ENCODE results near the gene CDH3. TPM values are rescaled to one million over a fixed set of nuclear protein-coding genes. Genes with fewer than 3 reads are reported as not detected.

CDH3 gene
- polyA plus RNA-seq, 1 donor (not counting 4 experiments of a cell fraction or from before 2014, with no cell fraction given) = 366 TPM

DNA sequence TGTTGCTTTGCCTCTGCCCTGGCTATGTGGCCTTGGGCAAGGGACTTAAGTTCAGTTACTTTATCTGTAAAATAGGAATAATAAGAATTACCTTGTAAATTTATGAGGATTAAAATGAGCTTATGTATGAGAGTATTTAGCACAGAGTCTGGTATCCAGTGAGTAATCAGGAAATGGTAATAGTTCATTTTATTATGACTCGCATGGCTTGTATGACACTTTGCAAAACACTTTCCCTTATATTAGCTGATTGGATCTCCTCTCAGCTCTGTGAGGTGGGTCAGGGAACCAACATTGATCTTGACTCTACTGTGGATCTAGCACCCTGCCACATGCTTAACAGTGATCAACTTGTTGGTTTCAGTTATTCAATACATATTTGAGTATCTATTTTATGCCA, 8.3 kb upstream of the CDH3 start:
- Histone ChIP-seq H4K20me1 (ENCODE audit: control insufficient read depth, extremely low read depth, insufficient read depth, low read length) (no peaks in the 10 kb centered on the region), H3K4me2 (ENCODE audit: control insufficient read depth, extremely low read depth, insufficient read depth, low read depth, low read length) (peak overlapping the region; percentile 87), H3K27me3 (ENCODE audit: control insufficient read depth, extremely low read depth, insufficient read depth, low read length) (no peaks in the 10 kb centered on the region), H3K9me1 (ENCODE audit: control insufficient read depth, extremely low read depth, insufficient read depth, low read length) (no peaks in the 10 kb centered on the region), H3K79me2 (ENCODE audit: control insufficient read depth, insufficient read depth, low read length) (no peaks in the 10 kb centered on the region), H3K27ac (ENCODE audit: control insufficient read depth, insufficient read depth, low read length) (peak overlapping the region; percentile 97), H2AFZ (ENCODE audit: control insufficient read depth, low read length) (peak overlapping the region; percentile 77), H3K9me3 (ENCODE audit: control insufficient read depth, low read depth, low read length) (no peaks in the 10 kb centered on the region), H3K4me3 (ENCODE audit: control insufficient read depth in 2 of 3, extremely low read depth in 1 of 3, insufficient read depth in 2 of 3, low read depth in 1 of 3, low read length in 3 of 3) (peak overlapping the region in 2 of 3 experiments; percentile 26 to 48), H3K36me3 (ENCODE audit: control insufficient read depth in 2 of 2, extremely low read depth in 1 of 2, insufficient read depth in 2 of 2, low read length in 2 of 2) (no peaks in the 10 kb centered on the region), H3K9ac (ENCODE audit: control insufficient read depth, extremely low read depth, insufficient read depth, low read length) (peak overlapping the region; percentile 73), H3K4me1 (ENCODE audit: control insufficient read depth, extremely low read depth, insufficient read depth, low read length) (peaks cover 30% of the 10 kb centered on the region)
- dilution Hi-C loops (cut with MboI; ENCODE audit: extremely low pct_ligation_motif_present, low sequenced_read_pairs) = no loop called here
- DNase-seq (ENCODE audit: low read depth, low spot score) = no peak
- FAIRE-seq = peak; percentile 78
- TF ChIP-seq EZH2 (IDR thresholded peaks at IDR 0.05; ENCODE audit: low read length) = no peak
- TF ChIP-seq, protein P1, sequence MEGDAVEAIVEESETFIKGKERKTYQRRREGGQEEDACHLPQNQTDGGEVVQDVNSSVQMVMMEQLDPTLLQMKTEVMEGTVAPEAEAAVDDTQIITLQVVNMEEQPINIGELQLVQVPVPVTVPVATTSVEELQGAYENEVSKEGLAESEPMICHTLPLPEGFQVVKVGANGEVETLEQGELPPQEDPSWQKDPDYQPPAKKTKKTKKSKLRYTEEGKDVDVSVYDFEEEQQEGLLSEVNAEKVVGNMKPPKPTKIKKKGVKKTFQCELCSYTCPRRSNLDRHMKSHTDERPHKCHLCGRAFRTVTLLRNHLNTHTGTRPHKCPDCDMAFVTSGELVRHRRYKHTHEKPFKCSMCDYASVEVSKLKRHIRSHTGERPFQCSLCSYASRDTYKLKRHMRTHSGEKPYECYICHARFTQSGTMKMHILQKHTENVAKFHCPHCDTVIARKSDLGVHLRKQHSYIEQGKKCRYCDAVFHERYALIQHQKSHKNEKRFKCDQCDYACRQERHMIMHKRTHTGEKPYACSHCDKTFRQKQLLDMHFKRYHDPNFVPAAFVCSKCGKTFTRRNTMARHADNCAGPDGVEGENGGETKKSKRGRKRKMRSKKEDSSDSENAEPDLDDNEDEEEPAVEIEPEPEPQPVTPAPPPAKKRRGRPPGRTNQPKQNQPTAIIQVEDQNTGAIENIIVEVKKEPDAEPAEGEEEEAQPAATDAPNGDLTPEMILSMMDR (optimal IDR thresholded peaks at IDR 0.05 in 1 of 3, IDR thresholded peaks at IDR 0.05 in 1 of 3, conservative IDR thresholded peaks at IDR 0.05 in 1 of 3; ENCODE audit: extremely low read depth in 1 of 3, insufficient read depth in 2 of 3, low read length in 3 of 3) = no peak

DNA sequence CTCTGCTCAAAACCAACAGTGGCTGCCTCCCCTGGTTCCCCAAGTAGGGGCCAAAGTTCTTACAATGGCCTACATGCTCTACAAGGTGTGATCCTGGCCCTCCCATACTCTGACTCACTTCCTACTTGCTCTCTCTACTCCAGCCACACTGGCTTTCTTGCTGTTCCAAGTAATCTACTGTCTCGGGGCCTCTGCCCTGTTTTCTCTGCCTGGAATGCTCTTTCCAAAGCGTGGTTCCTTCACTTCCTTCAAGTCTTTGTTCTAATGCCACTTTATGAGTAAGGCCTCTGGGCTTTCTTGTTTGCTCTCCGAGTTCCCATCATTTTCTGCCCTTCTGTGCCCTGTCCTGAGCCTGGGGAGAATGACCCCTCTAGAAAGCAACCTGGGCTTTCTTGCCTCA, 4.1 kb upstream of the CDH3 start:
- Histone ChIP-seq H3K9me3 (ENCODE audit: control insufficient read depth, low read depth, low read length) (no peaks in the 10 kb centered on the region), H2AFZ (ENCODE audit: control insufficient read depth, low read length) (peak overlapping the region; percentile 79), H3K79me2 (ENCODE audit: control insufficient read depth, insufficient read depth, low read length) (peaks cover 12% of the 10 kb centered on the region), H3K4me3 (ENCODE audit: control insufficient read depth in 2 of 3, extremely low read depth in 1 of 3, insufficient read depth in 2 of 3, low read depth in 1 of 3, low read length in 3 of 3) (no peak overlapping the region), H3K36me3 (ENCODE audit: control insufficient read depth in 2 of 2, extremely low read depth in 1 of 2, insufficient read depth in 2 of 2, low read length in 2 of 2) (no peaks in the 10 kb centered on the region), H3K27ac (ENCODE audit: control insufficient read depth, insufficient read depth, low read length) (peak overlapping the region; percentile 61), H4K20me1 (ENCODE audit: control insufficient read depth, extremely low read depth, insufficient read depth, low read length) (no peaks in the 10 kb centered on the region), H3K4me2 (ENCODE audit: control insufficient read depth, extremely low read depth, insufficient read depth, low read depth, low read length) (peak overlapping the region; percentile 65), H3K27me3 (ENCODE audit: control insufficient read depth, extremely low read depth, insufficient read depth, low read length) (no peaks in the 10 kb centered on the region), H3K4me1 (ENCODE audit: control insufficient read depth, extremely low read depth, insufficient read depth, low read length) (peaks cover 32% of the 10 kb centered on the region), H3K9ac (ENCODE audit: control insufficient read depth, extremely low read depth, insufficient read depth, low read length) (peak overlapping the region; percentile 26), H3K9me1 (ENCODE audit: control insufficient read depth, extremely low read depth, insufficient read depth, low read length) (no peaks in the 10 kb centered on the region)
- DNase-seq (ENCODE audit: low read depth, low spot score) (no peak), FAIRE-seq (peak; percentile 95)
- dilution Hi-C loops (cut with MboI; ENCODE audit: extremely low pct_ligation_motif_present, low sequenced_read_pairs) = no loop called here
- TF ChIP-seq EZH2 (IDR thresholded peaks at IDR 0.05; ENCODE audit: low read length) = no peak
- TF ChIP-seq, protein P1 (optimal IDR thresholded peaks at IDR 0.05 in 1 of 3, IDR thresholded peaks at IDR 0.05 in 1 of 3, conservative IDR thresholded peaks at IDR 0.05 in 1 of 3; ENCODE audit: extremely low read depth in 1 of 3, insufficient read depth in 2 of 3, low read length in 3 of 3) = no peak

Data from keratinocyte (primary cell).